Measurements from ENCODE around the gene MXD1. TPM values are rescaled to one million over a fixed set of nuclear protein-coding genes. Genes with fewer than 3 reads are reported as not detected.

Gene MXD1
- total RNA-seq, 1 donor from 2014 or later = 3.6 TPM

DNA sequence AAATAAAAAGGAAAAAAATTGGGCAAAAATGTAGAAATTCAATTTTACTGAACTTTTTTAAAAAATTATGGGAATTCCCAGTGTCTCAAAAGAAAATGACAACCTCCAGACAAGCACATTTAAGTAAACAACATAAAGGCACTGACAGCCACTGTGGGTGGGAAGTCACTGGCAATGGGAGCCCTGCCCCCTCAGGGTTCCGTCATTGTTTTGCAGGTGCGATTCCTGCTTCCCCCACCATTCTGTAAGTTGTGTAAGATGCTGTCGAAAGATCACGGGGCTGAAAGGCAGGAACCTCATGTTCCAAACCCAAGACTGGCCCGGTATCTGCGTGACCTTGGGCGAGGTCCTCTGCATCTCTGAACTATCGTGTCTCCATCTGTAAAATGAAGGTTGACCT, 62.3 kb downstream of the MXD1 start:
- DNase-seq (ENCODE audit: low read depth) = no peak

GRCh38 chr2:69977906-69978482, 63.1 kb downstream of the MXD1 start:
- no peak for DNase-seq (ENCODE audit: low read depth)

- no peak for DNase-seq (ENCODE audit: low read depth)
Observed at GRCh38 chr2:69979902-69980807, 65.2 kb downstream of the MXD1 start.

DNA sequence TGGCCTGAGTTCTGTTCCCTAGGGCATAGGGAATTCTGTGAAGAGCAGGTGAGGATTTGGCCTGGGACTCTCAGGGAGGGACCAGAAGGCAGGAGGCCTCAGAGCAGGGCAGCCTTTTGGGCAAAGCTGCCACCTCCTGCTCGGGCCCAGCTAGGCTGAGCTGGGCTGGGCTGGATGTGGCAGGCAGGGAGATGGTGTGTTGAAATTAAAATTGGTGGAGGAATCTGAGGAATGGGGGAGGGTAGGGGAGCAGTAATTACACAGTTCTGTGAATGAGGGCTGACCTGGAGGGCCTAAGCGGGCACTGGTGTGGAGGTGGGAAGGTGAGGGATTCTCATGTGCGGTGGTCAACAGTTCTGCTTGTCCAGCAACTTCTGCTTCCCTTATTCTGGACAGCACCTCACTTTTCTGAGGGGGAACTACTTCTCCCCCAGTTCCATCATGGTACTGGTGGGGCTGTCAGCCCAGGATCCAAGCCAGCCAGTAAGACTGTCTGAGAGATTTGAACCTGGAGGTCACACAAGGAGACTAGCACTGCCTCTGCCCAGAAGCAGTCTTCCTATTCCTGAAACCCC, 68.6 kb downstream of the MXD1 start:
- DNase-seq (ENCODE audit: low read depth) = no peak

- no peak for DNase-seq (ENCODE audit: low read depth)
Observed at GRCh38 chr2:69985216-69985615, 70.3 kb downstream of the MXD1 start.

- DNase-seq (ENCODE audit: low read depth) = no peak
Observed at GRCh38 chr2:69985688-69986087, 70.8 kb downstream of the MXD1 start.

DNA sequence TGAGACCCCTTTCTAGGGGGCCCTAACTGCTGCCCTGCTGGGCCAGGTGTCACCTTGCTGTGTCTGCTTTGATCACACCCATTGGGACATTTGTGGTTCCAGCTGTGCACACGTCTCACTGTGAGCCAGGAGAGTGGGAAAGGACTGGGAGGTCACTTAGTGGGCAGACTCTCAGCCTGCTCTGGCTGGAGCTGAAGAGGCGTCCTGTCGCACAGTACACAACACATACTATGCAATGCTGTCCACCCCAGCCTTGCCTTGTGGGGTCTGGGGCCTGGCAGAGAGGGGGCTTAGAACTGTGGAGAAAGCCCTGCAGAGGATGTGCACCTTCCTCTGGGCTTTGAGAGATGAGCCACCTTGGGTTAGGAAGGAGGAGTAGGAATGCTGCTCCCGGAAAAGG, 71.8 kb downstream of the MXD1 start:
- DNase-seq (ENCODE audit: low read depth) = no peak

GRCh38 chr2:69988086-69988635, 73.3 kb downstream of the MXD1 start:
- DNase-seq (ENCODE audit: low read depth) = no peak

- DNase-seq (ENCODE audit: low read depth) = no peak
Observed at GRCh38 chr2:69989009-69989408, 74.1 kb downstream of the MXD1 start.

DNA sequence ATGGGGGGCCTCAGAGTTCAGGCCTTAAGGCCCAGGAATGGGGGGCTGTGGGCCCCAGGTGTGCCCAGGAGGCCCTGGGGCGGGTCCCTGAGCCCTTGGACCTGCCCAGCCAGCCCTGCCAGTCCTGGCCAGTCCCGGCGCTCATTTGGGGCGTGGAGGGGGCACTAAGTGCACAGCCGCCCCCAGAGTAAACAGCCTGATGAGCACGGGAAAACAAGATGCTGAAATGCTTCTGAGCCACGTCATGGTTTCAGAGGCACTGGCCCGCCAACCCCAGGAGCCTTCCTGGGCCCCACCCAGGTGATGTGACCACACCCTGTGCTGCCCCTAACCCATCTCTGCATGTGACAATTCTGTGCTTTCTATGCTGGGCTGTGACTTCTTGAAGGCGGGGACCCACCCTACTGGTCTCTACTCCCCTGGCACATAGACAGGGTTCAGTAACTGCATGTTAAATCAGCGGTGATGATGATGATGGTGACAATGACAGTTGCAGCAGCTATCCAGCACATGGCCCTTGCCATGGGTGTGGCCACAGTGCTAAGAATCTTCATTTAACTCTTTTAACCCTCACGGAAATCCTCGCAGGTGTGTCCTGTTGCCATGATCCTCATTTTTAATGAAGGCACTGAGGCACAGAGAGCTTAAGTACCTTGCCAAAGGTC, 74.7 kb downstream of the MXD1 start:
- no peak for DNase-seq (ENCODE audit: low read depth)

Other genes starting within 250 kb of the MXD1 start
- 18.1 and 28.5 TPM in 2 replicates for gene ANXA4, start 173.0 kb upstream of the MXD1 start, total RNA-seq
- 9.7 and 13.6 TPM in 2 replicates for gene GMCL1, start 85.4 kb upstream of the MXD1 start, total RNA-seq
- 113 and 116 TPM in 2 replicates for gene SNRNP27, start 21.2 kb upstream of the MXD1 start, total RNA-seq
- 0.80 and 0.99 TPM in 2 replicates for gene ASPRV1, start 46.5 kb downstream of the MXD1 start, total RNA-seq
- gene PCBP1, start 172.4 kb downstream of the MXD1 start, total RNA-seq = 58.6 and 60.0 TPM in 2 replicates